ENCODE results near the gene RABGAP1L. TPM values are rescaled to one million over a fixed set of nuclear protein-coding genes. Genes with fewer than 3 reads are reported as not detected.

The RABGAP1L gene
- total RNA-seq, 1 experiment from 2014 or later = 76.9 TPM

- ATAC-seq (peak; percentile 32; the same call in 1 of the 2 replicates), DNase-seq (ENCODE audit: low spot score) (no peak)
- Mint-ChIP-seq H3K27ac (peak overlapping the region; percentile 83; the same call in 1 of the 2 replicates), H3K4me1 (peaks cover 21% of the 10 kb centered on the region), H3K27me3 (ENCODE audit: low read depth) (no peaks in the 10 kb centered on the region), H3K4me3 (no peak overlapping the region), H3K36me3 (peaks cover 32% of the 10 kb centered on the region), H3K9me3 (no peaks in the 10 kb centered on the region)
- ChIA-PET CTCF (interaction anchor here (1.5 to 1.7 kb wide), 2 partner anchors 18 to 21 kb away, joined by 3 to 6 read pairs; no protein-coding TSS in a partner anchor), POLR2A (interaction anchor here (1.0 kb wide), 1 partner anchor 34 kb away, joined by 3 read pairs; the partner anchor contains the start of gene CACYBP)
- TF ChIP-seq ZNF512 (CRISPR knock-in tag; IDR thresholded peaks at IDR 0.05; ENCODE audit: borderline replicate concordance) (no peak), ATF6 (CRISPR knock-in tag; IDR thresholded peaks at IDR 0.05) (no peak), TCF7 (CRISPR knock-in tag; IDR thresholded peaks at IDR 0.05; ENCODE audit: low read depth) (no peak), ZNF423 (CRISPR knock-in tag; IDR thresholded peaks at IDR 0.05) (no peak), FOXJ3 (CRISPR knock-in tag; IDR thresholded peaks at IDR 0.05; ENCODE audit: borderline replicate concordance) (no peak), USF1 (CRISPR knock-in tag; IDR thresholded peaks at IDR 0.05) (no peak), CTCF (IDR thresholded peaks at IDR 0.05) (no peak), MYBL2 (CRISPR knock-in tag; IDR thresholded peaks at IDR 0.05) (no peak), CBFB (CRISPR knock-in tag; IDR thresholded peaks at IDR 0.05; ENCODE audit: low read depth) (no peak), GTF2I (CRISPR knock-in tag; conservative IDR thresholded peaks at IDR 0.05) (no peak), ATF3 (CRISPR knock-in tag; conservative IDR thresholded peaks at IDR 0.05) (no peak)
These were observed 806.2 kb downstream of the RABGAP1L start for GRCh38 chr1:174965362-174966007.

GRCh38 chr1:174966008-174966572 is 806.8 kb downstream of the RABGAP1L start:
- no peaks in the 10 kb centered on the region for H3K9me3 Mint-ChIP-seq
- H3K36me3 Mint-ChIP-seq = peaks cover 27% of the 10 kb centered on the region
- ChIA-PET CTCF (interaction anchor here (1.5 to 1.7 kb wide), 2 partner anchors 17 to 20 kb away, joined by 3 to 6 read pairs; no protein-coding TSS in a partner anchor), POLR2A (interaction anchor here (1.0 kb wide), 1 partner anchor 33 kb away, joined by 3 read pairs; the partner anchor contains the start of gene CACYBP)
- peaks cover 19% of the 10 kb centered on the region for H3K4me1 Mint-ChIP-seq
- no peak overlapping the region for H3K4me3 Mint-ChIP-seq
- no peak for DNase-seq (ENCODE audit: low spot score)
- peak overlapping the region; percentile 83; the same call in 1 of the 2 replicates for H3K27ac Mint-ChIP-seq
- no peak for ATAC-seq
- no peaks in the 10 kb centered on the region for H3K27me3 Mint-ChIP-seq (ENCODE audit: low read depth)
- TF ChIP-seq GABPB1 (CRISPR knock-in tag; IDR thresholded peaks at IDR 0.05) = no peak
- no peak for TF ChIP-seq ZNF121 (CRISPR knock-in tag; IDR thresholded peaks at IDR 0.05)
- no peak for TF ChIP-seq ZMAT4 (CRISPR knock-in tag; IDR thresholded peaks at IDR 0.05)
- TF ChIP-seq ZNF317 (CRISPR knock-in tag; IDR thresholded peaks at IDR 0.05; ENCODE audit: borderline replicate concordance, low read depth) = no peak
- no peak for TF ChIP-seq TEAD1 (CRISPR knock-in tag; IDR thresholded peaks at IDR 0.05)
- no peak for TF ChIP-seq SOX15 (CRISPR knock-in tag; IDR thresholded peaks at IDR 0.05)
